Thymus (tissue), 11 donors: Measurements from ENCODE around the gene CAPRIN1. TPM values are rescaled to one million over a fixed set of nuclear protein-coding genes. Genes with fewer than 3 reads are reported as not detected.
"Not testable (repeated sequence)": the region's sequence is repeated elsewhere in the genome, so short reads cannot be mapped to it uniquely, and the experiment has no call there.

Experiments used
- DNase-seq, 9 donors: peaks; one replicate each; pipeline ENCODE4 v3.0.0-alpha.2; 2013; ENCODE audit warnings: low spot score in 9 of 9, low read depth in 6 of 9, missing footprints in 1 of 9
- H3K27ac ChIP-seq, 2 donors: one replicate each; pipeline ENCODE4 v1.5.1; 2013; ENCODE audit warnings: control low read depth in 1 of 2, low read depth in 1 of 2, low read length in 1 of 2, mild to moderate bottlenecking in 1 of 2, moderate library complexity in 1 of 2
- H3K27me3 ChIP-seq, 2 donors: one replicate each; pipeline ENCODE4 v1.5.1; 2013; ENCODE audit warnings: low read length in 1 of 2; ENCODE audit not compliant: control insufficient read depth in 2 of 2, insufficient read depth in 1 of 2
- H3K36me3 ChIP-seq, 2 donors: one replicate each; pipeline ENCODE4 v1.5.1; 2013; ENCODE audit warnings: low read length in 1 of 2, mild to moderate bottlenecking in 1 of 2, moderate library complexity in 1 of 2; ENCODE audit not compliant: control insufficient read depth in 2 of 2, insufficient read depth in 2 of 2
- H3K4me1 ChIP-seq, 2 donors: one replicate each; pipeline ENCODE4 v1.5.1; 2013; ENCODE audit warnings: low read length in 2 of 2; ENCODE audit not compliant: control insufficient read depth in 2 of 2, insufficient read depth in 2 of 2
- H3K4me3 ChIP-seq, 2 donors: one replicate each; pipeline ENCODE4 v1.5.1; 2013; ENCODE audit warnings: low read length in 2 of 2, control low read depth in 1 of 2, mild to moderate bottlenecking in 1 of 2
- H3K9me3 ChIP-seq, 2 donors: one replicate each; pipeline ENCODE4 v1.5.1; 2013; ENCODE audit warnings: low read length in 1 of 2, mild to moderate bottlenecking in 1 of 2; ENCODE audit not compliant: control insufficient read depth in 2 of 2, insufficient read depth in 1 of 2
- WGBS: extraction: QIAGEN DNeasy Blood & Tissue Kit; methylation state at CpG from one replicate; pipeline ENCODE4 v1.1.7; 2013; 5-methylcytosine and 5-hydroxymethylcytosine counted together
- polyA plus RNA-seq: library from polyadenylated mRNA; stranded (reverse); fragments of 200-250 nt; gene quantifications from one replicate; pipeline ENCODE4 v1.2.3, GENCODE V29; 2013
- total RNA-seq: library from RNA; stranded (reverse); fragments of 120-200 nt; gene quantifications from one replicate; pipeline ENCODE4 v1.2.4, GENCODE V29; 2013
- donor health status: healthy.

Gene CAPRIN1
- total and polyA plus RNA-seq, 2 donors: 98.1 to 135 TPM

- not testable (repeated sequence) for H3K4me1 ChIP-seq, H3K9me3 ChIP-seq, H3K27me3 ChIP-seq, DNase-seq, H3K27ac ChIP-seq, H3K4me3 ChIP-seq
- WGBS: 96% methylated on average over 8 of the region's 8 CpGs
- H3K36me3 ChIP-seq: peaks cover 21 to 67% of the 10 kb centered on the region in 2 donors
Measured at GRCh38 chr11:34071306-34071705, 19.8 kb downstream of the CAPRIN1 start.

- no peak for DNase-seq
- Histone ChIP-seq H3K36me3 (peaks cover 26 to 73% of the 10 kb centered on the region in 2 donors), H3K27ac (no peak overlapping the region), H3K27me3 (no peaks in the 10 kb centered on the region), H3K9me3 (no peaks in the 10 kb centered on the region), H3K4me3 (no peak overlapping the region), H3K4me1 (no peaks in the 10 kb centered on the region)
- 97% methylated on average over 3 of the region's 3 CpGs for WGBS
Measured at GRCh38 chr11:34072041-34072440, 20.5 kb downstream of the CAPRIN1 start.

- H3K4me1 ChIP-seq: no peaks in the 10 kb centered on the region
- H3K36me3 ChIP-seq: peaks cover 26 to 76% of the 10 kb centered on the region in 2 donors
- H3K9me3 ChIP-seq: no peaks in the 10 kb centered on the region
- no peak overlapping the region for H3K27ac ChIP-seq
- 94% methylated on average over 2 of the region's 2 CpGs for WGBS
- no peak overlapping the region for H3K4me3 ChIP-seq
- H3K27me3 ChIP-seq: no peaks in the 10 kb centered on the region
- no peak for DNase-seq
Measured at GRCh38 chr11:34072832-34073231, 21.3 kb downstream of the CAPRIN1 start.

GRCh38 chr11:34074391-34074790 is 22.9 kb downstream of the CAPRIN1 start:
- Histone ChIP-seq H3K4me1 (no peaks in the 10 kb centered on the region), H3K27me3 (no peaks in the 10 kb centered on the region), H3K36me3 (peaks cover 33 to 85% of the 10 kb centered on the region in 2 donors), H3K9me3 (no peaks in the 10 kb centered on the region), H3K4me3 (no peak overlapping the region), H3K27ac (no peak overlapping the region)
- no peak for DNase-seq
- 91% methylated on average over 4 of the region's 4 CpGs for WGBS

- Histone ChIP-seq H3K9me3 (no peaks in the 10 kb centered on the region), H3K36me3 (peaks cover 38 to 90% of the 10 kb centered on the region in 2 donors), H3K4me3 (no peak overlapping the region), H3K27ac (no peak overlapping the region), H3K4me1 (no peaks in the 10 kb centered on the region), H3K27me3 (no peaks in the 10 kb centered on the region)
- DNase-seq: no peak
- WGBS: 94% methylated on average over 2 of the region's 2 CpGs
Measured at GRCh38 chr11:34075178-34075820, 23.8 kb downstream of the CAPRIN1 start.

GRCh38 chr11:34080609-34081008 is 29.1 kb downstream of the CAPRIN1 start:
- H3K27me3 ChIP-seq: no peaks in the 10 kb centered on the region
- H3K9me3 ChIP-seq: no peaks in the 10 kb centered on the region
- H3K4me1 ChIP-seq: no peaks in the 10 kb centered on the region
- H3K36me3 ChIP-seq: peaks cover 64 to 92% of the 10 kb centered on the region in 2 donors
- no peak overlapping the region for H3K27ac ChIP-seq
- no peak overlapping the region for H3K4me3 ChIP-seq
- DNase-seq: no peak
- 98% methylated on average over 4 of the region's 4 CpGs for WGBS

GRCh38 chr11:34084637-34085036 is 33.1 kb downstream of the CAPRIN1 start:
- H3K27ac ChIP-seq: no peak overlapping the region
- peaks cover 69 to 89% of the 10 kb centered on the region in 2 donors for H3K36me3 ChIP-seq
- DNase-seq: no peak
- H3K4me1 ChIP-seq: no peaks in the 10 kb centered on the region
- no peaks in the 10 kb centered on the region for H3K9me3 ChIP-seq
- H3K27me3 ChIP-seq: no peaks in the 10 kb centered on the region
- no peak overlapping the region for H3K4me3 ChIP-seq
- 96% methylated on average over 2 of the region's 2 CpGs for WGBS

GRCh38 chr11:34086554-34087283 is 35.2 kb downstream of the CAPRIN1 start:
- DNase-seq: no peak
- WGBS: 88% methylated on average over 4 of the region's 4 CpGs
- no peak overlapping the region for H3K4me3 ChIP-seq
- no peaks in the 10 kb centered on the region for H3K9me3 ChIP-seq
- H3K4me1 ChIP-seq: no peaks in the 10 kb centered on the region
- peaks cover 64 to 88% of the 10 kb centered on the region in 2 donors for H3K36me3 ChIP-seq
- peak overlapping the region in 1 of 2 donors; percentile 22 for H3K27ac ChIP-seq
- H3K27me3 ChIP-seq: no peaks in the 10 kb centered on the region

GRCh38 chr11:34091825-34092224 is 40.3 kb downstream of the CAPRIN1 start:
- no peaks in the 10 kb centered on the region for H3K4me1 ChIP-seq
- no peaks in the 10 kb centered on the region for H3K9me3 ChIP-seq
- no peak overlapping the region for H3K27ac ChIP-seq
- 96% methylated on average over 1 of the region's 1 CpG for WGBS
- H3K27me3 ChIP-seq: no peaks in the 10 kb centered on the region
- peaks cover 54 to 89% of the 10 kb centered on the region in 2 donors for H3K36me3 ChIP-seq
- H3K4me3 ChIP-seq: no peak overlapping the region
- no peak for DNase-seq
